Fibroblast of lung (primary cell): ENCODE measurements around the gene TRAPPC12.

Experiments used
- EZH2 ChIP-seq: IDR thresholded peaks from 2 replicates; pipeline ENCODE4 v1.5.1; 2012; ENCODE audit warnings: low read length, control low read depth, mild to moderate bottlenecking; ENCODE audit errors: missing control alignments
- TF ChIP-seq, protein P1 (sequence below), 2 donors: IDR thresholded peaks in 1 of 2; conservative IDR thresholded peaks in 1 of 2; 1 replicate in 1 of 2; 2 replicates in 1 of 2; pipeline ENCODE4 v1.5.1; 2011 to 2012; ENCODE audit warnings: low read length in 2 of 2, control low read depth in 1 of 2, inconsistent platforms in 1 of 2, low read depth in 1 of 2, mild to moderate bottlenecking in 1 of 2

- TF ChIP-seq, protein P1, sequence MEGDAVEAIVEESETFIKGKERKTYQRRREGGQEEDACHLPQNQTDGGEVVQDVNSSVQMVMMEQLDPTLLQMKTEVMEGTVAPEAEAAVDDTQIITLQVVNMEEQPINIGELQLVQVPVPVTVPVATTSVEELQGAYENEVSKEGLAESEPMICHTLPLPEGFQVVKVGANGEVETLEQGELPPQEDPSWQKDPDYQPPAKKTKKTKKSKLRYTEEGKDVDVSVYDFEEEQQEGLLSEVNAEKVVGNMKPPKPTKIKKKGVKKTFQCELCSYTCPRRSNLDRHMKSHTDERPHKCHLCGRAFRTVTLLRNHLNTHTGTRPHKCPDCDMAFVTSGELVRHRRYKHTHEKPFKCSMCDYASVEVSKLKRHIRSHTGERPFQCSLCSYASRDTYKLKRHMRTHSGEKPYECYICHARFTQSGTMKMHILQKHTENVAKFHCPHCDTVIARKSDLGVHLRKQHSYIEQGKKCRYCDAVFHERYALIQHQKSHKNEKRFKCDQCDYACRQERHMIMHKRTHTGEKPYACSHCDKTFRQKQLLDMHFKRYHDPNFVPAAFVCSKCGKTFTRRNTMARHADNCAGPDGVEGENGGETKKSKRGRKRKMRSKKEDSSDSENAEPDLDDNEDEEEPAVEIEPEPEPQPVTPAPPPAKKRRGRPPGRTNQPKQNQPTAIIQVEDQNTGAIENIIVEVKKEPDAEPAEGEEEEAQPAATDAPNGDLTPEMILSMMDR (conservative IDR thresholded peaks at IDR 0.05 in 1 of 2, IDR thresholded peaks at IDR 0.05 in 1 of 2; ENCODE audit: low read depth in 1 of 2, low read length in 2 of 2) = no peak
- no peak for TF ChIP-seq EZH2
Observed at GRCh38 chr2:3518496-3519254, 139.2 kb downstream of the TRAPPC12 start.
